Mesendoderm (in vitro differentiated cells): ENCODE results near the gene HOXC4.

Experiments used
- DNase-seq: peaks from one replicate; pipeline ENCODE4 v3.0.0; 2013
- H2AK5ac ChIP-seq: 2 replicates; pipeline ENCODE4 v1.6.1; 2013; ENCODE audit warnings: low read length, inconsistent platforms
- H2BK120ac ChIP-seq: 2 replicates; pipeline ENCODE4 v1.6.1; 2013; ENCODE audit warnings: low read depth, mild to moderate bottlenecking, low read length, moderate library complexity, mixed read lengths
- H2BK15ac ChIP-seq: replicated peaks from 2 replicates; pipeline ENCODE4 v1.6.1; 2013; ENCODE audit warnings: low read depth, mild to moderate bottlenecking, moderate library complexity
- H2BK5ac ChIP-seq: 2 replicates; pipeline ENCODE4 v1.6.1; 2013; ENCODE audit warnings: low read length, inconsistent platforms
- H3K18ac ChIP-seq: 2 replicates; pipeline ENCODE4 v1.6.1; 2013; ENCODE audit warnings: mild to moderate bottlenecking, low read length, mixed read lengths
- H3K23ac ChIP-seq: one replicate; pipeline ENCODE4 v1.6.1; 2013; ENCODE audit warnings: low read length
- H3K27ac ChIP-seq: 2 replicates; pipeline ENCODE4 v1.5.1; 2013; ENCODE audit warnings: low read depth, mild to moderate bottlenecking, inconsistent platforms, low read length, moderate library complexity
- H3K27me3 ChIP-seq: 2 replicates; pipeline ENCODE4 v1.6.1; 2013; ENCODE audit warnings: low read length, control low read depth, mild to moderate bottlenecking, inconsistent platforms; ENCODE audit not compliant: insufficient read depth, poor library complexity
- H3K36me3 ChIP-seq: 2 replicates; pipeline ENCODE4 v1.6.1; 2013; ENCODE audit warnings: low read length, inconsistent platforms; ENCODE audit not compliant: control insufficient read depth, insufficient read depth
- H3K4ac ChIP-seq: one replicate; pipeline ENCODE4 v1.6.1; 2013; ENCODE audit warnings: low read depth, mild to moderate bottlenecking, low read length, moderate library complexity
- H3K4me1 ChIP-seq: 2 replicates; pipeline ENCODE4 v1.6.1; 2013; ENCODE audit warnings: low read depth, low read length, inconsistent platforms; ENCODE audit not compliant: control insufficient read depth
- H3K4me2 ChIP-seq: 2 replicates; pipeline ENCODE4 v1.6.1; 2013; ENCODE audit warnings: low read length
- H3K4me3 ChIP-seq: 2 replicates; pipeline ENCODE4 v1.5.1; 2013; ENCODE audit warnings: mild to moderate bottlenecking, low read length
- H3K56ac ChIP-seq: one replicate; pipeline ENCODE4 v1.6.1; 2013; ENCODE audit warnings: low read length
- H3K79me1 ChIP-seq: 2 replicates; pipeline ENCODE4 v1.6.1; 2013; ENCODE audit warnings: low read length, inconsistent platforms
- H3K79me2 ChIP-seq: 2 replicates; pipeline ENCODE4 v1.6.1; 2013; ENCODE audit warnings: mild to moderate bottlenecking, low read length; ENCODE audit not compliant: control insufficient read depth, insufficient read depth
- H3K9ac ChIP-seq: 2 replicates; pipeline ENCODE4 v1.6.1; 2013; ENCODE audit warnings: low read length, inconsistent platforms
- H4K5ac ChIP-seq: one replicate; pipeline ENCODE4 v1.6.1; 2013; ENCODE audit warnings: low read length
- H4K8ac ChIP-seq: one replicate; pipeline ENCODE4 v1.6.1; 2013; ENCODE audit warnings: low read depth, mild to moderate bottlenecking, control low read depth, low read length, moderate library complexity
- WGBS: extraction: QIAGEN DNeasy Blood & Tissue Kit; methylation state at CpG from one replicate; pipeline ENCODE4 v1.1.7; 2013; ENCODE audit warnings: low lambda C conversion rate, missing lambda C conversion rate; ENCODE audit not compliant: insufficient coverage; ENCODE audit errors: extremely low coverage; 5-methylcytosine and 5-hydroxymethylcytosine counted together

HOXC4 gene

GRCh38 chr12:54010972-54011664 is 42.5 kb upstream of the HOXC4 start:
- Histone ChIP-seq H3K18ac (no peak overlapping the region), H3K9ac (no peak overlapping the region), H4K8ac (no peak overlapping the region), H3K79me2 (no peaks in the 10 kb centered on the region), H3K4me1 (no peaks in the 10 kb centered on the region), H3K27me3 (peaks cover 91% of the 10 kb centered on the region), H3K4ac (no peak overlapping the region), H3K23ac (no peak overlapping the region), H3K36me3 (no peaks in the 10 kb centered on the region), H3K79me1 (no peaks in the 10 kb centered on the region), H3K27ac (no peak overlapping the region), H2BK5ac (no peak overlapping the region), H2BK120ac (no peak overlapping the region), H3K56ac (no peak overlapping the region), H3K4me3 (no peak overlapping the region), H4K5ac (no peak overlapping the region), H2BK15ac (no peak overlapping the region), H3K4me2 (no peak overlapping the region), H2AK5ac (no peak overlapping the region)
- no peak for DNase-seq
- WGBS = no CpG with 5 or more reads among the region's 17 CpGs

- H3K23ac ChIP-seq = no peak overlapping the region
- no peak overlapping the region for H4K8ac ChIP-seq
- no peak overlapping the region for H3K18ac ChIP-seq
- no peak overlapping the region for H3K4ac ChIP-seq
- no peaks in the 10 kb centered on the region for H3K79me1 ChIP-seq
- WGBS = no CpG with 5 or more reads among the region's 14 CpGs
- H2AK5ac ChIP-seq = no peak overlapping the region
- H3K4me2 ChIP-seq = no peak overlapping the region
- H3K27ac ChIP-seq = no peak overlapping the region
- no peak overlapping the region for H3K56ac ChIP-seq
- H3K79me2 ChIP-seq = no peaks in the 10 kb centered on the region
- H2BK15ac ChIP-seq = no peak overlapping the region
- H3K4me3 ChIP-seq = no peak overlapping the region
- H3K27me3 ChIP-seq = peaks cover 88% of the 10 kb centered on the region
- no peak overlapping the region for H4K5ac ChIP-seq
- no peak overlapping the region for H2BK5ac ChIP-seq
- no peak overlapping the region for H3K9ac ChIP-seq
- no peaks in the 10 kb centered on the region for H3K36me3 ChIP-seq
- H3K4me1 ChIP-seq = no peaks in the 10 kb centered on the region
- no peak overlapping the region for H2BK120ac ChIP-seq
- DNase-seq = no peak
These were observed 41.7 kb upstream of the HOXC4 start for GRCh38 chr12:54011665-54012532.

- no peak overlapping the region for H3K9ac ChIP-seq
- no peak overlapping the region for H4K8ac ChIP-seq
- no peak overlapping the region for H2BK15ac ChIP-seq
- H3K4me2 ChIP-seq = no peak overlapping the region
- H3K27me3 ChIP-seq = peaks cover 83% of the 10 kb centered on the region
- no CpG with 5 or more reads among the region's 6 CpGs for WGBS
- H3K79me1 ChIP-seq = no peaks in the 10 kb centered on the region
- no peaks in the 10 kb centered on the region for H3K79me2 ChIP-seq
- H3K4me3 ChIP-seq = no peak overlapping the region
- no peak overlapping the region for H2AK5ac ChIP-seq
- no peak overlapping the region for H3K18ac ChIP-seq
- H3K36me3 ChIP-seq = no peaks in the 10 kb centered on the region
- no peak overlapping the region for H3K56ac ChIP-seq
- no peak overlapping the region for H3K4ac ChIP-seq
- no peak overlapping the region for H2BK5ac ChIP-seq
- no peak overlapping the region for H3K23ac ChIP-seq
- H3K27ac ChIP-seq = no peak overlapping the region
- H4K5ac ChIP-seq = no peak overlapping the region
- no peak for DNase-seq
- H2BK120ac ChIP-seq = no peak overlapping the region
- H3K4me1 ChIP-seq = no peaks in the 10 kb centered on the region
These were observed 40.8 kb upstream of the HOXC4 start for GRCh38 chr12:54012631-54013409.

- Histone ChIP-seq H2BK120ac (no peak overlapping the region), H2BK15ac (no peak overlapping the region), H3K79me1 (no peaks in the 10 kb centered on the region), H3K18ac (no peak overlapping the region), H3K36me3 (no peaks in the 10 kb centered on the region), H3K79me2 (no peaks in the 10 kb centered on the region), H3K4me3 (no peak overlapping the region), H3K27me3 (peaks cover 77% of the 10 kb centered on the region), H3K27ac (no peak overlapping the region), H4K5ac (no peak overlapping the region), H3K4ac (no peak overlapping the region), H3K9ac (no peak overlapping the region), H2BK5ac (no peak overlapping the region), H3K4me1 (peaks cover 2% of the 10 kb centered on the region), H4K8ac (no peak overlapping the region), H3K23ac (no peak overlapping the region), H2AK5ac (no peak overlapping the region), H3K4me2 (no peak overlapping the region), H3K56ac (no peak overlapping the region)
- WGBS = no CpG with 5 or more reads among the region's 36 CpGs
- DNase-seq = no peak
These were observed 39.1 kb upstream of the HOXC4 start for GRCh38 chr12:54014377-54015017.

GRCh38 chr12:54015018-54015931 is 38.4 kb upstream of the HOXC4 start:
- Histone ChIP-seq H2AK5ac (no peak overlapping the region), H4K5ac (no peak overlapping the region), H3K79me1 (no peaks in the 10 kb centered on the region), H3K18ac (no peak overlapping the region), H3K9ac (no peak overlapping the region), H4K8ac (no peak overlapping the region), H3K27me3 (peaks cover 77% of the 10 kb centered on the region), H3K4me2 (no peak overlapping the region), H3K4ac (no peak overlapping the region), H3K79me2 (no peaks in the 10 kb centered on the region), H2BK120ac (no peak overlapping the region), H3K4me1 (peaks cover 2% of the 10 kb centered on the region), H2BK5ac (no peak overlapping the region), H3K36me3 (no peaks in the 10 kb centered on the region), H3K27ac (no peak overlapping the region), H3K56ac (no peak overlapping the region), H3K23ac (no peak overlapping the region), H2BK15ac (no peak overlapping the region), H3K4me3 (no peak overlapping the region)
- no CpG with 5 or more reads among the region's 23 CpGs for WGBS
- no peak for DNase-seq
